ENCODE data around the gene PTGS1.

Gene PTGS1

GRCh38 chr9:122348288-122348777 lies 22.5 kb upstream of the PTGS1 start:
- TF ChIP-seq PKNOX1 (IDR thresholded peaks at IDR 0.05): no peak
- TF ChIP-seq BHLHE40 (IDR thresholded peaks at IDR 0.05; ENCODE audit: borderline replicate concordance): no peak
- no peak for TF ChIP-seq ZNF384 (IDR thresholded peaks at IDR 0.05)
- TF ChIP-seq HDGF (IDR thresholded peaks at IDR 0.05; ENCODE audit: borderline replicate concordance): no peak
- no peak for DNase-seq (ENCODE audit: extremely low spot score)
- ChIA-PET CTCF (interaction anchor here (0.6 kb wide), 1 partner anchor 253 kb away, joined by 3 read pairs; no protein-coding TSS in a partner anchor), POLR2A (no interaction called here)

DNA sequence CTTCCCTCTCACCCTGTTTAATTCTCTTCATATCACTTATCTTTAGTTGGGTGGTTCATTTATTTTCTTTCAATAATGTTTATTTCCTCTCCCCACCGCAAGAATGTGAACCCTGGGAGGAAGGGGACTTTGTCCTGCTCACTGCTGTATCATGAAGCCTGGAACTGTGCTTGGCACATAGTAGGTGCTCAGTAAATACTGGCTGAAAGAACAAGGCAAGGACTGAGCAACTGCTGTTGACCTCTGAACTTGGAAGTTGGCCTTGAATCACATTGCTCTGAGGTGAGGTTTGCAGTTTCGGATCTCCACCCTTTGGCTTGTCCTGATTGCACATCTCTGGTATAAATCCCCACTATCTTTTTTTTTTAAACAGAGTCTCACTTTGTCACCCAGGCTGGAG lies 22.0 kb upstream of the PTGS1 start:
- POLR2A ChIA-PET: no interaction called here
- CTCF ChIA-PET: interaction anchor here (0.6 kb wide), 1 partner anchor 253 kb away, joined by 3 read pairs; no protein-coding TSS in a partner anchor
- DNase-seq (ENCODE audit: extremely low spot score): no peak
- no peak for TF ChIP-seq ELF4 (IDR thresholded peaks at IDR 0.05)
- TF ChIP-seq PKNOX1 (IDR thresholded peaks at IDR 0.05): no peak
- TF ChIP-seq ZNF384 (IDR thresholded peaks at IDR 0.05): no peak
- TF ChIP-seq FOXK2 (IDR thresholded peaks at IDR 0.05): no peak
- TF ChIP-seq NFRKB (IDR thresholded peaks at IDR 0.05): no peak
- TF ChIP-seq FOXM1 (IDR thresholded peaks at IDR 0.05; ENCODE audit: borderline replicate concordance): no peak
- no peak for TF ChIP-seq FOXA1 (IDR thresholded peaks at IDR 0.05)
- TF ChIP-seq ARNT (IDR thresholded peaks at IDR 0.05): no peak
- no peak for TF ChIP-seq L3MBTL2 (conservative IDR thresholded peaks at IDR 0.05)

DNA sequence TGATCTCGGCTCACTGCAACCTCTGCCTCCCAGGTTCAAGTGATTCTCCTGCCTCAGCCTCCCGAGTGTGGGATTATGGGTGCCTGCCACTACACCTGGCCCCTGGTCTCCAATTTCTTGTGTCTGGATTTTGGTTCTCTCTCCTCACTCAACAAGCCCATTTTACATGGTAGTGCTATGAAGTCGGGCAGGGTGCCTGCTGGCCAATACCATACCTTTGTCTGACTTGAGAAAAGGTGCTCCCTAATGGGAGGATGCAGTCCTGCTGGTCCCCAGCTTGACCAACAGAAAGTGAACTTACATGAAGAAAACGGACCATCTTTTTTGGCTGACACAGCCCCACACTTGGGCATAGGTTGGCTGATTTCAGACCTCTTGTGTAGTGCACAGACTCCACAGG lies 21.6 kb upstream of the PTGS1 start:
- ChIA-PET CTCF (interaction anchor here (2.7 kb wide), 2 partner anchors 225 to 251 kb away, joined by 27 to 55 read pairs; no protein-coding TSS in a partner anchor), POLR2A (no interaction called here)
- DNase-seq (ENCODE audit: extremely low spot score): no peak
- TF ChIP-seq ZNF384 (IDR thresholded peaks at IDR 0.05) (no peak), SUZ12 (IDR thresholded peaks at IDR 0.05) (no peak), ARNT (IDR thresholded peaks at IDR 0.05) (no peak), ELF4 (IDR thresholded peaks at IDR 0.05) (no peak), FOXA1 (IDR thresholded peaks at IDR 0.05) (no peak), BHLHE40 (IDR thresholded peaks at IDR 0.05; ENCODE audit: borderline replicate concordance) (no peak), NFRKB (IDR thresholded peaks at IDR 0.05) (no peak), LEF1 (IDR thresholded peaks at IDR 0.05; ENCODE audit: borderline replicate concordance) (no peak), SP1 (IDR thresholded peaks at IDR 0.05) (no peak), L3MBTL2 (conservative IDR thresholded peaks at IDR 0.05) (no peak), PKNOX1 (IDR thresholded peaks at IDR 0.05) (no peak), FOXM1 (IDR thresholded peaks at IDR 0.05; ENCODE audit: borderline replicate concordance) (no peak), FOXK2 (IDR thresholded peaks at IDR 0.05) (no peak), CTBP1 (IDR thresholded peaks at IDR 0.05; ENCODE audit: borderline replicate concordance) (no peak), TARDBP (IDR thresholded peaks at IDR 0.05) (no peak), HDGF (IDR thresholded peaks at IDR 0.05; ENCODE audit: borderline replicate concordance) (no peak)

DNA sequence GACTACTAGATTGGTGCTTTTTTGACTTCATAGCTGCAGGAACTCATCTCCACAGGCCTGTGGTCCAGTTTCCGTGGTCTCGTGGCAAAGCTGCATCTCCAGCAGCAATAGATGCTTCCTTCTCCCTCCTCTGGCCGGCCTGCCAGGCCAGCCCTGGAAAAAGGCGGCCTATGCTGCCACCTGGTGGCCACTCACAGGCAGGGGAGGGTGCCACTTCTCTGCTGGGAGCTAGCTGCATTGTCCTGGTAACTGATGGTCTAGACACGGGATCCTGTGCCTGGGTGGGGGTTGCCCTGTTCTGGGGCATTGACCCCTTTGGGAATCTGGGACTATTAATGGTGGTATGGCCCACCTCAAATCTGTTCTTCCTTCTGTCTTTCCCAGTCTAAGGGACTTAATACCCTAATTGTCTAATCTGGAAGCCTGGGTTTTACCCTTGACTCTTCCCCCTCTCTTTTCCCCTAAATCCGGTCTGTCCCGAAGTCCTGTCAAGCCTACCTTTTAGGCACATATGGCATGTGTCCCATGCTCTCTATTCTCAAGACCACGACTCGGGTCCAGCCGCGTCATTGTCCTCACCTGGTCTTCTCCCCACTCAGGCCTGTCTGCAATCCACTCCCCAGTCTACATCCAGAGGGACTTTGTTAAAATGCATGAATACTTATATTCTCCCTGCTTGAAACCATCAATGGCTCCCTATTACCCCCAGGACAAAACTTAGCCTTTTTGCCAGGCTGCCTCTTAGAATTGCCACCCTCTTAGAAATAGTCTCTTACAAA lies 20.1 kb upstream of the PTGS1 start:
- ChIA-PET CTCF (interaction anchor here (0.6 to 2.7 kb wide), 12 partner anchors 10 to 537 kb away, joined by 3 to 55 read pairs (median 3); no protein-coding TSS in a partner anchor), POLR2A (no interaction called here)
- peak; percentile 86 for DNase-seq (ENCODE audit: extremely low spot score)
- no peak for TF ChIP-seq L3MBTL2 (conservative IDR thresholded peaks at IDR 0.05)
- TF ChIP-seq FOXK2 (IDR thresholded peaks at IDR 0.05): no peak
- TF ChIP-seq FOXM1 (IDR thresholded peaks at IDR 0.05; ENCODE audit: borderline replicate concordance): no peak
- TF ChIP-seq ZNF384 (IDR thresholded peaks at IDR 0.05): no peak
- no peak for TF ChIP-seq FOXA1 (IDR thresholded peaks at IDR 0.05)
- TF ChIP-seq SP1 (IDR thresholded peaks at IDR 0.05): no peak
- no peak for TF ChIP-seq TARDBP (IDR thresholded peaks at IDR 0.05)
- no peak for TF ChIP-seq LEF1 (IDR thresholded peaks at IDR 0.05; ENCODE audit: borderline replicate concordance)
- TF ChIP-seq CTBP1 (IDR thresholded peaks at IDR 0.05; ENCODE audit: borderline replicate concordance): no peak
- no peak for TF ChIP-seq PKNOX1 (IDR thresholded peaks at IDR 0.05)
- no peak for TF ChIP-seq ARNT (IDR thresholded peaks at IDR 0.05)
- TF ChIP-seq ELF4 (IDR thresholded peaks at IDR 0.05): no peak
- no peak for TF ChIP-seq BHLHE40 (IDR thresholded peaks at IDR 0.05; ENCODE audit: borderline replicate concordance)
- no peak for TF ChIP-seq NFRKB (IDR thresholded peaks at IDR 0.05)
- no peak for TF ChIP-seq SUZ12 (IDR thresholded peaks at IDR 0.05)
- no peak for TF ChIP-seq HDGF (IDR thresholded peaks at IDR 0.05; ENCODE audit: borderline replicate concordance)

GRCh38 chr9:122354536-122355199 lies 16.2 kb upstream of the PTGS1 start:
- DNase-seq (ENCODE audit: extremely low spot score): no peak
- CTCF ChIA-PET: interaction anchor here (0.6 kb wide), 1 partner anchor 804 kb away, joined by 3 read pairs; no protein-coding TSS in a partner anchor
- TF ChIP-seq SP1 (IDR thresholded peaks at IDR 0.05): no peak
- TF ChIP-seq ARNT (IDR thresholded peaks at IDR 0.05): no peak
- no peak for TF ChIP-seq ZNF384 (IDR thresholded peaks at IDR 0.05)
- TF ChIP-seq PKNOX1 (IDR thresholded peaks at IDR 0.05): no peak
- no peak for TF ChIP-seq ELF4 (IDR thresholded peaks at IDR 0.05)
- no peak for TF ChIP-seq BHLHE40 (IDR thresholded peaks at IDR 0.05; ENCODE audit: borderline replicate concordance)
- no peak for TF ChIP-seq TARDBP (IDR thresholded peaks at IDR 0.05)
- no peak for TF ChIP-seq LEF1 (IDR thresholded peaks at IDR 0.05; ENCODE audit: borderline replicate concordance)
- POLR2A ChIA-PET: no interaction called here

Measured in HEK293T (cell line).